Measurements from ENCODE around the gene ATRN.
"Not testable (repeated sequence)": the region's sequence is repeated elsewhere in the genome, so short reads cannot be mapped to it uniquely, and the experiment has no call there.

ATRN gene

DNA sequence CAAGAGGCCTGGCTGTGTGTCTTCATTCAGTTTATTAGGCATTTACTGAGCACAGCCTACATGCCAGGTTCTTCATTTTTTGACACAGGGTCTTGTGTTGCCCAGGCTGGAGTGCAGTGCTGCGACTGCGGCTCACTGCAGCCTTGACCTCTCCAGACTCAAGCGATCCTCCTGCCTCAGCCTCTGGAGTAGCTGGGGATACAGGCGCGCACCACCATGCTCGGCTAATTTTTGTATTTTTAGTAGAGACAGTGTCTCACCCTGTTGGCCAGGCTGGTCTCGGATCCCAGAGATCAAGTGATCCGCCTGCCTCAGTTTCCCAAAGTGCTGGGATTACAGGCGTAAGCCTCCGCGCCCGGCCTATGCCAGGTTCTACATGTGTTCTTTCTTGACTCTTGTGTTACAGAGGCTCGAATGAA is 601 bp upstream of the ATRN start:
- DNase-seq (ENCODE audit: low spot score) = no peak

DNA sequence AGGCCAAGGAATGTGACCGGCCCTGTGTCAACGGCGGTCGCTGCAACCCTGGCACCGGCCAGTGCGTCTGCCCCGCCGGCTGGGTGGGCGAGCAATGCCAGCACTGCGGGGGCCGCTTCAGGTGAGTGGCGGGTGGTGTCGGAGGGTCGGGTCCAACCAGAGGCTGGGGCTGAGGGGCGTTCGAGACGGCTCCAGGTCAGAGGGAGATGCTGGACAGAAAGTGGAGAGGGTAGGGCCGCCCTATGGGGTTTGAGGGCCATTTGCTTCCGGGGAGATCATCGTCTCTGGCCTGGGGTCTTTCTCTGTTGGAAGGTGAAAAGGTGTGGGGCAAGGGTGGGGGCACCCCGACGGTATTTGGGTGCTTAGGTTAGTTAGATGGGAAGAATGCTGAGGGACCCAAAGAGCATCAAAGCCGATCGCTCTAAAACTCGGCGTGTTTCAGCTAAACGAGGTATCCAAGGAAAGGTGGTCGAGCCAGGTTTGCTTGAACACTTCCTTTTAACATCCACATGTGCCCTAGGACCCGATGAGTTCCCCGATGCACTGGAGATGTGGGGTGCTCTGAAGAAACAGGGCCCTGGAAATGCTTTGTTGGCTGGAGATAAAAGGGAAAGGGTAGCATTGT is 691 bp downstream of the ATRN start:
- no peak for DNase-seq (ENCODE audit: low spot score)

DNA sequence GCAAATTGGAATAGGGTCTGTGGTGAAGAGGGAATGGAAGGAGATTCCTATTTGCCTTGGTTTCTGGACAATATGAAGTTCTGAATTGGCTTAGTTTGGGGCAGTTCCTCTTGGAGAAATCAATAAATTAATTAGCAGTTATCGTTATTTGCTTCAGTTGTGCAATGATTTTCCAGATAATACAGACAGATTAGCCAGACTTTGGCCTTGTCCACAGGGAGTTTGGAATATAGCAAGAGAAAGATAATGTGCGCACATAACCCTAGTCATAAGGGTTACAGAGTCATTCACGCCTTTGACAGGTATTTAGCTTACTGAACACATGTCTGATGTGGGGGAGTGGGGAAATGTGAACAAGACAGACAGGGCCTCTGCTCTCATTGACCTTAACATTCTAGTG is 1.3 kb downstream of the ATRN start:
- DNase-seq (ENCODE audit: low spot score) = no peak

GRCh38 chr20:3473324-3473723 is 2.5 kb downstream of the ATRN start:
- DNase-seq (ENCODE audit: low spot score) = no peak

- DNase-seq (ENCODE audit: low spot score) = no peak
Observed at GRCh38 chr20:3473944-3474343, 3.1 kb downstream of the ATRN start.

DNA sequence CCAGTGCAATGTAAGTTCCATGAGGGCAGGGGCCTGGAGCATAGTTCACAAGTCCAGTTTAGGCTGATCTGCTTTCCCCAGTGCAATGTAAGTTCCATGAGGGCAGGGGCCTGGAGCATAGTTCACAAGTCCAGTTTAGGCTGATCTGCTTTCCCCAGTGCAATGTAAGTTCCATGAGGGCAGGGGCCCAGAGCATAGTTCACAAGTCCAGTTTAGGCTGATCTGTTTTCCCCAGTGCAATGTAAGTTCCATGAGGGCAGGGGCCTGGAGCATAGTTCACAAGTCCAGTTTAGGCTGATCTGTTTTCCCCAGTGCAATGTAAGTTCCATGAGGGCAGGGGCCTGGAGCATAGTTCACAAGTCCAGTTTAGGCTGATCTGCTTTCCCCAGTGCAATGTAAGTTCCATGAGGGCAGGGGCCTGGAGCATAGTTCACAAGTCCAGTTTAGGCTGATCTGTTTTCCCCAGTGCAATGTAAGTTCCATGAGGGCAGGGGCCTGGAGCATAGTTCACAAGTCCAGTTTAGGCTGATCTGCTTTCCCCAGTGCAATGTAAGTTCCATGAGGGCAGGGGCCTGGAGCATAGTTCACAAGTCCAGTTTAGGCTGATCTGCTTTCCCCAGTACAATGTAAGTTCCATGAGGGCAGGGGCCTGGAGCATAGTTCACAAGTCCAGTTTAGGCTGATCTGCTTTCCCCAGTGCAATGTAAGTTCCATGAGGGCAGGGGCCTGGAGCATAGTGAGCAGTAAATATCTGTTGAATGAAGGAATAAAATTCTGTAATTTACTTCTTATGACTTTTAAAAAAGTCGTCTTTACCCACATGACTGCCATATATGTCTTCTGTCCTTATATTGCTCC is 6.4 kb downstream of the ATRN start:
- not testable (repeated sequence) for DNase-seq (ENCODE audit: low spot score)

DNA sequence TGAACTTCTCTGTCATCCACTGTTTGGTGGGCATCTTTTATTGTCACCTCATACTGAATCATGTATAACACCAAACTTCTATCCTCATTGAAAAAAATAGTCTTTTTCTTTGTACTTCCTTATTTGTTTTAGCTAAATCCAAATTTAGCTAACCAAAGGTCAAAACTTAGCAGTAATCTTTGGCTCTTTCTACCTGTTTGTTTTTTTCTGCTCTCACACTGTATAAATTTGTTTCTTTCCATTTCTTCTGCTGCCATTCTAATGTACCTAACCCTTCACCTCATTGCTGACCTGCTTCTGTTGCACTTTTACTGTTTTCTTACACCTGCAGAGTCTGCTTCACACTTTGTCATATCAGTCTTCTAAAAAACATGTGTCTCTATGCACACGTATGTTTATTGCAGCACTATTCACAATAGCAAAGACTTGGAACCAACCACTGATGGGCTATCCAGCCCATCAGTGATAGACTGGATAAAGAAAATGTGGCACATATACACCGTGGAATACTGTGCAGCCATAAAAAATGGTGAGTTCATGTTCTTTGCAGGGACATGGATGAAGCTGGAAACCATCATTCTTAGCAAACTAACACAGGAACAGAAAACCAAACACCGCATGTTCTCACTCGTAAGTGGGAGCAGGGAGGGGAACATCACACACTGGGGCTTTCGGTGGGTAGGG is 7.2 kb downstream of the ATRN start:
- no peak for DNase-seq (ENCODE audit: low spot score)

DNA sequence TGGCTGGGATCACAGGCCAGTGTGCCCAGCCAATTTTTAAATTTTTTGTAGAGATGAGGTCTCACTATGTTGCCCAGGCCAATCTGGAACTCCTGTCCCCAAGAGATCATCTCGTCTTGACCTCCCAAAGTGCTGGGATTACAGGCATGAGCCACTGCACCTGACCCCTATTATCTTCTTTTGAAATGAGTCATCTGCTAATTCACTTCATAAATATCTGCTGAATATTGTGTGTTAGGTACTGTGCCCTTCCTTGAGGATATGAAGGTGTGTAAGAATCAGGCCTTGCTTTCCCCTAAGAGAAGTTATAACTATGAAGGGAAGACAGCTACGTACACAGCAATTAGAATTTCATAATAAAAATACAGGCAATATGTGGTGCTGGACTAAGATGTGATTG is 8.2 kb downstream of the ATRN start:
- DNase-seq (ENCODE audit: low spot score) = no peak

DNA sequence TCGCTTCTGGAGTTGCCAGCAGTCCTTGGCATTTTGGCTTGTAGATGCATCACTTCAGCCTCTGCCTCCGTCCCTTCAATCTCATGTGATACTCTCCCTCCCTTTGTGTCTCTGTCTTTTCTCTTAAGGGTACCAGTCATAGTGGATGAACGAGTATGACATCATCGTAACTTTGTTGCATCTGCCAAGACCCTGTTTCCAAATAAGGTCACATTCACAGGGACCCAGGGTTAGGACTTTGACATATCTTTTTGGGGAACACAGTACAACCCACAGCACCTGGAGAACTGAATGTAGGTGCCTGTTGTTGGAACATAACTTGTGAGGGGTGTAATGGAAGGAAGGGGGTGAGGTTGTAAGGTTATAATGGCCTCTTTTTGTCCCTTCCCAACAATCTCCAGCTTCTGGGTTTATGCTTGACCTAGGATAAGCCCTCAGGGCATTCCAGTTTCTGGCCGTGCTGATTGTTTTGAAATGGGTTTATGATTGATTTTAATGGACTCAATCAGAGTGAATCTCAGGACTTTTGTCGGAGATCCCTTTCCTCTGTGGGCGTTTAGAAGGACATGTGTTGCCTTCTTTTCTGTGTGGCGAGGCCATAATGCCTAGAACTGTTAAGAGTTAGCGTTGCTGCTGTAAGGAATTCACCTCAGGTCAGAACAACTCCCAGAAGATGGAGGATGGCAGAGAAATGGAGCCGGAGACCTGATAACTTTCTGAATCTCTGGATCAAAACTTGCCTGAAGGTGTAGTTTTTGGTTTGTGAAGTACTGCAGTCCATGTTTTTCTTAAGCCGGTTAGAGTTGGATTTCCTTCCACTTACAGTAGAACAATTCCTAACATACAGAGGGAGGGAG is 9.2 kb downstream of the ATRN start:
- no peak for DNase-seq (ENCODE audit: low spot score)

GRCh38 chr20:3483309-3483708 is 12.5 kb downstream of the ATRN start:
- no peak for DNase-seq (ENCODE audit: low spot score)

DNA sequence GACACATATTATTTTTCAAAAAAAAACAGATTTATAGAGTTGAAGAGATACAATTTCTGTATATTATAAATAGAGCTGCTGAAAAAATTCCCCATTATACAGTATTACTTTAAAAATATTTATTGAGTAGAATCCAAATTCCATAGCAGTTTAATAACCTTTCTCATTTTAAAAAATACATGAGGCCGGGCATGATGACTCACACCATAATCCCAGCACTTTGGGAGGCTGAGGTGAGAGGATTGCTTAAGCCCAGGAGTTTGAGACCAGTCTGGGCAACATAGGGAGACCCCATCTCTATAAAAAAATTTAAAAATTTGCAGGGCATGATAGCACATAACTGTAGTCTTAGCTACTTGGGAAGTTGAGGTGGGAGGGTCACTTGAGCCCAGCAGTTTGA is 13.0 kb downstream of the ATRN start:
- no peak for DNase-seq (ENCODE audit: low spot score)

- DNase-seq (ENCODE audit: low spot score) = no peak
Observed at GRCh38 chr20:3485913-3486312, 15.1 kb downstream of the ATRN start.

- DNase-seq (ENCODE audit: low spot score) = no peak
Observed at GRCh38 chr20:3486850-3487249, 16.0 kb downstream of the ATRN start.

DNA sequence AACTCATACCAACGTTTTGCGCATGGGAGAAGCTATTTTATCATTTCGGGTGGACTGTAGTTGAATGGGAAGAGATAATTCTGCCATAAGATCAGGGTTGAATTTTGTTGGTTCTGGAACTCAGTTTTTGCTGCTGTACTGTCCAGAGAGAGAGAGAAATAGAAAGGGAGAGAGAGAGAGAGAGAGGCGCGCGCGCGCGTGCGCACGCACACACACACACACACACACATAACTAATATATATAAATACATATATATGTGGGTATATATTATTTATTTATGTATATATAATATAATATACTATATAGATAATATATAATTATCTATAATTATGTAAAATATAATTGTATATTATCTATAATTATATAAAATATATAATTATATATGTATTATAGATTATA is 21.9 kb downstream of the ATRN start:
- DNase-seq (ENCODE audit: low spot score) = no peak

GRCh38 chr20:3494218-3494617 is 23.4 kb downstream of the ATRN start:
- DNase-seq (ENCODE audit: low spot score) = no peak

DNA sequence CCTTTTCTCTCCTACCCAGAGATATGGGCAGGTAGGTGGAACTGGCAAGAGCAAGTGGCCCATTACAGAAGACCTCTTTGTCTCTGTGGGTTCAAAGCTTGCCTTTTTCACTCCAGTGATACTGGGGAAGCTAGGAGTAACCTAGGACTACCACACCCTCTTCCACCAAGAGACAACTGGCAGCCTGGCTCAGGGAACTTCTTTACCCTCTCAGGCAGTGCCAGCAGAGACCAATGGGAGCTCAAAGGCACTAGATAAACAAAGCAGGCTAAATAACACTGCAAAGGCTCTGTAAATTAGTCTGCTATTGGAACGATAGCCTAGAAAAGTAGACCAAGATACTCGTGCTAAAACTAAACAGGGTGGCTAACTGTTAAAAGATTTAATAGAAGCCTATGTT is 32.1 kb downstream of the ATRN start:
- DNase-seq (ENCODE audit: low spot score) = no peak

DNA sequence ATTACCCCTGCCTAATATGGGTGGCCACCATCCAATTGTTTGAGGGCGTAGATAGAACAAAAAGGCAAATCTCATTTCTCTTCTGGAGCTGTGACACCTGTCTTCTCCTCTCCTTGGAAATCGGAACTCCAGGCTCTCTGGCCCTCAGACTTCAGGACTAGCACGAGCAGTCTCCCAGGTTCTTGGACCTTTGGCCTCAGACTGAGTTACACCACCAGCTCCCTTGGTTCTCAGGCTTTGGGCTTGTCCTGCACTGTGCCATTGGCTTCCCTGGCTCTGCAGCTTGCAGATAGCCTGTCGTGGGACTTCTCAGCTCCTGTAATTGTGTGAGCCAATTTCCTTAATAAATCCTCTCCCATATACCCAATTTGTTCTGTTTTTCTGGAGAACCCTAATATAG is 34.3 kb downstream of the ATRN start:
- DNase-seq (ENCODE audit: low spot score) = no peak

DNA sequence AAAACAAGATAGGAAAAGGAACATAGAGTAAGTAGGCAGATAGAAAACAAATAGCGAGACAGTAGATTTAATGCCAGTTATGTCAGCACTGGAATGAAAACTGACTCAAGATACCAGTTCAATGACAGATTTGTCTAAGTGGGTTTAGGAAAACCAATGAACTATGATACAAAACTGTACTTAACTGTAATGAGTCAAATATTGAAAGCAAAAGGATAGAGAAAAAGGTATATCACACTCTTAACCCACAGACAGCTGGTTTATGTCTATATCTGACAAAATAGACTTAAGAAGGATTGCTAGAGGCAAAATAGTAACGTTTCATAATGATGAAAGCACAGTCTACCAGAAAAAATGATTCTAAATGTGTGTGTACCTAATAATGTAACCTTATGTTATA is 38.2 kb downstream of the ATRN start:
- DNase-seq (ENCODE audit: low spot score) = no peak

- DNase-seq (ENCODE audit: low spot score) = no peak
Observed at GRCh38 chr20:3510110-3510509, 39.3 kb downstream of the ATRN start.

- DNase-seq (ENCODE audit: low spot score) = not testable (repeated sequence)
Observed at GRCh38 chr20:3512239-3512638, 41.4 kb downstream of the ATRN start.

DNA sequence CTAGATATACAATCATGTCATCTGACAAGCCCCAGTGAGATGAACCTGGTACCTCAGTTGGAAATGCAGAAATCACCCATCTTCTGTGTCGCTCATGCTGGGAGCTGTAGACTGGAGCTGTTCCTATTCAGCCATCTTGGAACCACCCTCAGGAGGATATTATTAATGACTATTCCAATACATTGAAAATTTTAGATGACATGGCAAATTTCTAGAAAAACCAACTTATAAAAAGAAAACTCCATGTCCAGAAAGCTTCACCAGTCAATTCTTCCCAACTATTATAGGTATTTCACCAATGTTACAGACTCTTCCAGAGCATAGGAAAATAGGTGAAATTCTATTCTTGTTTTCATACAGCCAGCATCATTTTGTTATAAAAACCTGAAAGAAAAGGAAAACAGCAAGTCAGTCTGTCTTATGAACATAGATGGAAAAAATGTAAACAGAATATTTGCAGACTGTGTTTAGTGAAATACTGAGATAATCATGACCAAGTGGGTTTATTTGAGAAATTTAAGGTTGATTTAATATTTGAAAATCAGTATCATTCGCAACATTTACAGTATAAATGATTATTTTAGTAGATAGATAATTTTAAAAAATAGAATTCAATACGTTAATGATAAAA is 43.3 kb downstream of the ATRN start:
- DNase-seq (ENCODE audit: low spot score) = no peak
